ENCODE measurements around the gene GLG1.

DNA sequence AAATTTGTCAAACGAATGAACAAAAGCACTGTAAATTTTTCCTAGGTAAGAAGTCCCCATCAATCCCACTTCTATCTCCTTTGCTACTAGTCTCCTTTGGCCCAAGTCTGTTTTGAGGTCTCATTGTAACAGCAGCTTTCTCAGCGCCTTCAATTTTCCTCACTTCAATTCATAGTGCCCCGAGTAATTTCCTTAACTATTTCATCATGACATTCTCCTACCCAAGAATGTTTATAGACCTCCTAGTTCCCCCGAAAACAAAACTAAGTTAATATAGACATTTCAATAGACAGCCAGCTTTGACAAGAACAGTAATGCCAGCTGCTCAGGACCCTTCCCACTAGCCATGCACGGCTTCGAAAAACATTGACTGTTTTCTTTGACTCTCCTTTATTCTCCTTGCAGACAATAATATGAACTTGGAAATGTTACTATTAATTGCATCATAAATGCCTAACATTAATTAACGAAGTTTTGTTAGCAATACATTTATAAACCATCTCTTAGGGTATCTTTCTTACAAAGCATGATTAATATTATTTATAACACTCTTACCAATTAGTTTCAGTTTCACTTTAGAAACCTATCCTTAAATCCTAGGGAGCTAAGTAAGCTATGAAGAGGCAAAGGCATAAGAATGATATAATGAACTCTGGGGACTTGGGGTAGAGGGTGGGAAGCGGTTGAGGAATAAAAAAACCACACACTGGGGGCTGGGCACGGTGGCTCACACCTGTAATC lies 22.8 kb downstream of the GLG1 start:
- TF ChIP-seq, protein P1, sequence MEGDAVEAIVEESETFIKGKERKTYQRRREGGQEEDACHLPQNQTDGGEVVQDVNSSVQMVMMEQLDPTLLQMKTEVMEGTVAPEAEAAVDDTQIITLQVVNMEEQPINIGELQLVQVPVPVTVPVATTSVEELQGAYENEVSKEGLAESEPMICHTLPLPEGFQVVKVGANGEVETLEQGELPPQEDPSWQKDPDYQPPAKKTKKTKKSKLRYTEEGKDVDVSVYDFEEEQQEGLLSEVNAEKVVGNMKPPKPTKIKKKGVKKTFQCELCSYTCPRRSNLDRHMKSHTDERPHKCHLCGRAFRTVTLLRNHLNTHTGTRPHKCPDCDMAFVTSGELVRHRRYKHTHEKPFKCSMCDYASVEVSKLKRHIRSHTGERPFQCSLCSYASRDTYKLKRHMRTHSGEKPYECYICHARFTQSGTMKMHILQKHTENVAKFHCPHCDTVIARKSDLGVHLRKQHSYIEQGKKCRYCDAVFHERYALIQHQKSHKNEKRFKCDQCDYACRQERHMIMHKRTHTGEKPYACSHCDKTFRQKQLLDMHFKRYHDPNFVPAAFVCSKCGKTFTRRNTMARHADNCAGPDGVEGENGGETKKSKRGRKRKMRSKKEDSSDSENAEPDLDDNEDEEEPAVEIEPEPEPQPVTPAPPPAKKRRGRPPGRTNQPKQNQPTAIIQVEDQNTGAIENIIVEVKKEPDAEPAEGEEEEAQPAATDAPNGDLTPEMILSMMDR (conservative IDR thresholded peaks at IDR 0.05) = no peak
- TF ChIP-seq ZFX (IDR thresholded peaks at IDR 0.05) = no peak
